WTC11 (cell line): ENCODE data around the gene FMN2. TPM values are rescaled to one million over a fixed set of nuclear protein-coding genes. Genes with fewer than 3 reads are reported as not detected.

ENCODE experiments used
- ATAC-seq: fragments of 200-7000 bp; cut with Tn5 transposase; 2 replicates; pipeline ENCODE4 v1.10.0; 2021; ENCODE audit warnings: mild to moderate bottlenecking, moderate library complexity
- CTCF ChIA-PET: fragments of 300-600 bp; sonication (Branson Sonifier 250); formaldehyde crosslinking; loops from one replicate; lab custom pipeline; 2021; ENCODE audit warnings: antibody characterized with exemption; lab: Charles Lee
- POLR2A ChIA-PET: fragments of 350-600 bp; sonication (Branson Sonifier 250); formaldehyde crosslinking; loops from one replicate; lab custom pipeline; 2021; ENCODE audit warnings: antibody characterized with exemption; lab: Charles Lee
- DNase-seq: peaks from one replicate; pipeline ENCODE4 v3.0.0; 2021; ENCODE audit warnings: low spot score
- H3K27ac Mint-ChIP-seq: 2 replicates; pipeline ENCODE4 v1.8.0; 2021; ENCODE audit warnings: mixed read lengths
- H3K27me3 Mint-ChIP-seq: 2 replicates; pipeline ENCODE4 v1.8.0; 2021; ENCODE audit warnings: low read depth, mild to moderate bottlenecking, moderate library complexity, mixed read lengths
- H3K36me3 Mint-ChIP-seq: 2 replicates; pipeline ENCODE4 v1.8.0; 2021; ENCODE audit warnings: mixed read lengths
- H3K4me1 Mint-ChIP-seq: 2 replicates; pipeline ENCODE4 v1.8.0; 2022; ENCODE audit warnings: mixed read lengths
- H3K4me3 Mint-ChIP-seq: 2 replicates; pipeline ENCODE4 v1.8.0; 2021; ENCODE audit warnings: mild to moderate bottlenecking, moderate library complexity, mixed read lengths
- H3K9me3 Mint-ChIP-seq: 2 replicates; pipeline ENCODE4 v1.8.0; 2021; ENCODE audit warnings: mixed read lengths
- ATF3 ChIP-seq: sonication (generic); formaldehyde crosslinking; conservative IDR thresholded peaks from 2 replicates; pipeline ENCODE4 v1.8.1; 2022; ENCODE audit warnings: mild to moderate bottlenecking, missing genetic modification reagents
- ETV6 ChIP-seq: sonication (generic); formaldehyde crosslinking; IDR thresholded peaks from 2 replicates; pipeline ENCODE4 v1.8.1; 2022; ENCODE audit warnings: mild to moderate bottlenecking, missing genetic modification reagents
- FOXJ3 ChIP-seq: sonication (generic); formaldehyde crosslinking; IDR thresholded peaks from 2 replicates; pipeline ENCODE4 v1.9.0; 2021; ENCODE audit warnings: missing genetic modification reagents, mild to moderate bottlenecking, borderline replicate concordance
- FOXP4 ChIP-seq: sonication (generic); formaldehyde crosslinking; IDR thresholded peaks from 2 replicates; pipeline ENCODE4 v1.8.0; 2022; ENCODE audit warnings: mild to moderate bottlenecking, missing genetic modification reagents
- IRF2 ChIP-seq: sonication (generic); formaldehyde crosslinking; IDR thresholded peaks from 2 replicates; pipeline ENCODE4 v1.8.0; 2022; ENCODE audit warnings: low read depth, missing genetic modification reagents, borderline replicate concordance
- JAZF1 ChIP-seq: fragments of 250-450 bp; sonication (Bioruptor Pico); IDR thresholded peaks from 2 replicates; pipeline ENCODE4 v1.9.0; 2021; ENCODE audit warnings: moderate library complexity, mild to moderate bottlenecking, inconsistent platforms
- MLX ChIP-seq: sonication (generic); formaldehyde crosslinking; IDR thresholded peaks from 2 replicates; pipeline ENCODE4 v1.8.1; 2023; ENCODE audit warnings: mild to moderate bottlenecking, missing genetic modification reagents, moderate library complexity
- MYBL2 ChIP-seq: sonication (generic); formaldehyde crosslinking; IDR thresholded peaks from 2 replicates; pipeline ENCODE4 v1.8.1; 2023; ENCODE audit warnings: mild to moderate bottlenecking, moderate library complexity, missing genetic modification reagents
- NFE2L1 ChIP-seq: sonication (generic); formaldehyde crosslinking; IDR thresholded peaks from 2 replicates; pipeline ENCODE4 v1.8.1; 2023; ENCODE audit warnings: missing genetic modification reagents
- OVOL2 ChIP-seq: fragments of 250-450 bp; sonication (Bioruptor Pico); IDR thresholded peaks from 2 replicates; pipeline ENCODE4 v1.9.0; 2021; ENCODE audit warnings: mild to moderate bottlenecking, borderline replicate concordance
- PRDM15 ChIP-seq: sonication (generic); formaldehyde crosslinking; IDR thresholded peaks from 2 replicates; pipeline ENCODE4 v1.8.0; 2022; ENCODE audit warnings: missing genetic modification reagents
- SP1 ChIP-seq: sonication (generic); formaldehyde crosslinking; conservative IDR thresholded peaks from 2 replicates; pipeline ENCODE4 v1.8.1; 2022; ENCODE audit warnings: missing genetic modification reagents
- USF1 ChIP-seq: sonication (generic); formaldehyde crosslinking; IDR thresholded peaks from 2 replicates; pipeline ENCODE4 v1.8.0; 2022; ENCODE audit warnings: mild to moderate bottlenecking, missing genetic modification reagents
- ZMAT4 ChIP-seq: fragments of 250-450 bp; sonication (Bioruptor Pico); IDR thresholded peaks from 2 replicates; pipeline ENCODE4 v1.9.0; 2021; ENCODE audit warnings: mild to moderate bottlenecking
- ZNF281 ChIP-seq: sonication (generic); formaldehyde crosslinking; IDR thresholded peaks from 2 replicates; pipeline ENCODE4 v1.8.0; 2023; ENCODE audit warnings: mild to moderate bottlenecking, missing genetic modification reagents
- ZNF396 ChIP-seq: fragments of 250-450 bp; sonication (Bioruptor Pico); IDR thresholded peaks from 2 replicates; pipeline ENCODE4 v1.8.0; 2021; ENCODE audit warnings: mild to moderate bottlenecking, moderate library complexity, borderline replicate concordance
- ZNF423 ChIP-seq: fragments of 250-450 bp; sonication (Bioruptor Pico); IDR thresholded peaks from 2 replicates; pipeline ENCODE4 v2.1.2; 2022; ENCODE audit warnings: mild to moderate bottlenecking, moderate library complexity
- ZNF532 ChIP-seq: fragments of 250-450 bp; sonication (Bioruptor Pico); IDR thresholded peaks from 2 replicates; pipeline ENCODE4 v1.9.0; 2021; ENCODE audit warnings: mild to moderate bottlenecking, borderline replicate concordance
- total RNA-seq: library from RNA; stranded (reverse); gene quantifications from 3 replicates; pipeline ENCODE4 v1.2.3, GENCODE V29; 2021

FMN2 gene
- total RNA-seq, 1 experiment from 2014 or later = 1.8 TPM

- no peak for TF ChIP-seq USF1 (CRISPR knock-in tag)
- no peak for TF ChIP-seq IRF2 (CRISPR knock-in tag)
- TF ChIP-seq ZNF532 (CRISPR knock-in tag) = no peak
- TF ChIP-seq PRDM15 (CRISPR knock-in tag) = no peak
- no peak for TF ChIP-seq ZNF396 (CRISPR knock-in tag)
- no peak for TF ChIP-seq ZMAT4
- TF ChIP-seq FOXJ3 (CRISPR knock-in tag) = no peak
- no peak for TF ChIP-seq OVOL2 (CRISPR knock-in tag)
- TF ChIP-seq ZNF423 (CRISPR knock-in tag) = no peak
- POLR2A ChIA-PET = no interaction called here
- no peak for DNase-seq
- Mint-ChIP-seq H3K27ac (no peak overlapping the region), H3K4me3 (no peak overlapping the region), H3K36me3 (peaks cover 19% of the 10 kb centered on the region), H3K9me3 (peaks cover 29% of the 10 kb centered on the region), H3K27me3 (no peaks in the 10 kb centered on the region; the same call in 1 of the 2 replicates), H3K4me1 (peaks cover 5% of the 10 kb centered on the region)
- CTCF ChIA-PET = no interaction called here
- no peak for ATAC-seq
These were observed 293.9 kb downstream of the FMN2 start for GRCh38 chr1:240385551-240385950.

GRCh38 chr1:240385985-240386978, 294.6 kb downstream of the FMN2 start:
- Mint-ChIP-seq H3K27me3 (no peaks in the 10 kb centered on the region), H3K4me3 (no peak overlapping the region), H3K9me3 (peaks cover 21% of the 10 kb centered on the region), H3K36me3 (peaks cover 11% of the 10 kb centered on the region), H3K4me1 (peaks cover 5% of the 10 kb centered on the region), H3K27ac (no peak overlapping the region)
- ATAC-seq (no peak), DNase-seq (no peak)
- ChIA-PET POLR2A (no interaction called here), CTCF (no interaction called here)
- no peak for TF ChIP-seq NFE2L1
- no peak for TF ChIP-seq FOXP4 (CRISPR knock-in tag)
- no peak for TF ChIP-seq MYBL2 (CRISPR knock-in tag)
- TF ChIP-seq ZNF281 (CRISPR knock-in tag) = no peak
- TF ChIP-seq JAZF1 (CRISPR knock-in tag) = no peak
- no peak for TF ChIP-seq ATF3 (CRISPR knock-in tag)
- TF ChIP-seq MLX (CRISPR knock-in tag) = no peak
- TF ChIP-seq SP1 (CRISPR knock-in tag) = no peak
- no peak for TF ChIP-seq ETV6 (CRISPR knock-in tag)
